ELF-1 (cell line): ENCODE results near the gene CFAP97.
A peak's percentile ranks its signal among the peaks of the same experiment; 100 is the strongest.
"Not testable (repeated sequence)": the region's sequence is repeated elsewhere in the genome, so short reads cannot be mapped to it uniquely, and the experiment has no call there.

ENCODE experiments used
- DNase-seq: peaks from one replicate; pipeline ENCODE4 v3.0.0-alpha.2; 2016; ENCODE audit warnings: low read depth, low spot score

Gene CFAP97

DNA sequence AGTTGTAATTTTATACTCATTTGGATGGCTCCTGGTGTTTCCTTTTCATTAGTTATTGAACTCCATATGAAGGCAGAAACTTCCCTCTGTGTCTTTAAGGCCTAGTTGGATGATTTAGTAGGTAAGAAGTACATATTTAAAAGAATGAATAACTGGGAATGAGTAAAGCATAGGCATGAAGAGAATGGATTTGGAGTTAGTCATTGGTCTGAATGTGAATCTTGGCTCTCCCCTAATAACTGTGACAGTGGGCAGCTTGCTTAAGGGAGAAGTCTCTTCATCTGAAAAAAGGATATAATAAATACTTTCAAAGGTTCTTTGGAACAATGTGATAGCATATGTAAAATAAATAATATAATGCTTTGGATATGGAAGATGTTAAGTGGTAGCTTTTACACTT lies 18.8 kb upstream of the CFAP97 start:
- no peak for DNase-seq

DNA sequence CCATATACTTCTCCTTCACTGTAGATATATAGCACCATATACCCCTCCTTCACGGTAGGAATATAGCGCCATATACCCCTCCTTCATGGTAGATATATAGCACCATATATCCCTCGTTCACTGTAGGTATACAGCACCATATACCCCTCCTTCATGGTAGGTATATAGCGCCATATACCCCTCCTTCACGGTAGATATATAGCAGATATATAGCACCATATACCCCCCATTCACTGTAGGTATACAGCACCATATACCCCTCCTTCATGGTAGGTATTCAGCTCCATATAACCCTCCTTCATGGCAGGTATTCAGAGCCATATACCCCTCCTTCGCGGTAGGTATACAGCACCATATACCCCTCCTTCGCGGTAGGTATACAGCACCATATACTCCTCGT lies 18.1 kb upstream of the CFAP97 start:
- no peak for DNase-seq

DNA sequence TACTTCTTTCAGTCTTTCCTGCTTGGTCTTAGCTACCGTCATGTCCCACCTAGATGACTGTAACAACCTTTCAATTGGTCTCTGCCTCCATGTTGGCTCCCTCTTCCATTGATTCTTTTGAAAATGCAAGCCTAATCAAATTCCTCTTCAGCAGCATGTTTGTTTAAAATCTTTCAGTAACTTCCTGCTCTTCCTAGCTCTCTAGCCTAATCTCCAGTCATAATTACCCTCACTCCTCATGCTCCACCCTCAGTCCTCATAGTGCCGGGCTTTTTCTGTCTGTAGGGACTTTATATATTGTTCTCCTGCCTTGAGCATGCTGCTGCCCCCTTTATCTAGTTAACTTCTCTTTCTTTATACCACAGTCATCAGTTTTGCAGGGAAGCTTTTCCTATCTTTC lies 17.7 kb upstream of the CFAP97 start:
- DNase-seq = no peak

DNA sequence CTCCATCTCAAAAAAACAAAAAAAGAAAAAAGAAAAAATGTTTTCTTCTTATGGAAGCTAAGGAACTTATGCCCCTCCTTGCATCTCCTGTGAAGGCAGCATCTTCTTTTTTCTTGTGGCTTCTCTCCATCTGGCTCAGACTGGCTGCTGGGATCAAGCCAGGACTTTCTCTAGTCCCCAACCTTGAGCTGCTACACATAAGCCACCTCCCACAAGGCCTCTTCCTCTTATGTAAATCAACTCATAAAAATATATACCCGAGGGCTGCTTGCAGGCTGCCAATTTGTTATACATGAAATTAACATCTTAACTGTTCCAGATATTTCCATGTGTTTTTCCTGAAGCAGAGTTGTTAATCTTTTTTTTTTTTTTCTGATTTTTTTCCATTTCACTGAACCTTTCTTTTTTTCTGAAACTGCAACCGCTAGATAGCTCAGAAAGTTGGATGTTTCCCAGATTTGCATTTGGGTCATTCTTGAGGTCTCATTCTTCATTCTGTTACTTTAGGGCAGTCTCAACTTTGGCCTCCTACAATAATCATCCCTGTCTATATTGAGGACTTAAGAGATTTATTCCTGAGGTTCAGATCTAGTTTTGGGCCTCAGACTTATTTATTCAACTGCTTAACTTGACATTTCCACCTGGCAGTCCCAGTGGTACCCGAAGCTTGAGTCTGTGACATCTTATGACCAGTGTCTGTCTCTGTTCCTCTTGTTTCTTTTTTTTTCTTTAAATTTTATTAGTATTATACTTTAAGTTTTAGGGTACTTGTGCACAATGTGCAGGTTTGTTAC lies 15.9 kb upstream of the CFAP97 start:
- no peak for DNase-seq

DNA sequence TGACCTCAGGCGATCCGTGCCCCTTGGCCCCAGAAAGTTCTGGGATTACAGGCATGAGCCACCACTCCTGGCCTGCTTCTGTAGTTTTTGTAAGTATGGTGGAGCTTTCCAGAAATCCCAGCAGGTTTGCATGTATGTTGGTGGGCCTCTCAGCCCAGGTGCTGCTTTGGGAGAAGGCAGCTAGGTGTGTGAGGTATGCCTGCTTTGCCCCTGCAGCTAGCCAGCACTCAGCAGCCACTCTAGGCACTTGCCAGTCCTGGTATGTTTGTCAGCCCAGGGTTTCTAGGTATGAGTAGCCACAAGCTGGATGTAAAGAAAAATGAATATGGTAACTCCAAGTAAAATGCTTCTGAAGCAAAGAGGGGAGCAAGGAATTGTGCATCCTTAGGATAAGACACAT lies 14.5 kb upstream of the CFAP97 start:
- no peak for DNase-seq

DNA sequence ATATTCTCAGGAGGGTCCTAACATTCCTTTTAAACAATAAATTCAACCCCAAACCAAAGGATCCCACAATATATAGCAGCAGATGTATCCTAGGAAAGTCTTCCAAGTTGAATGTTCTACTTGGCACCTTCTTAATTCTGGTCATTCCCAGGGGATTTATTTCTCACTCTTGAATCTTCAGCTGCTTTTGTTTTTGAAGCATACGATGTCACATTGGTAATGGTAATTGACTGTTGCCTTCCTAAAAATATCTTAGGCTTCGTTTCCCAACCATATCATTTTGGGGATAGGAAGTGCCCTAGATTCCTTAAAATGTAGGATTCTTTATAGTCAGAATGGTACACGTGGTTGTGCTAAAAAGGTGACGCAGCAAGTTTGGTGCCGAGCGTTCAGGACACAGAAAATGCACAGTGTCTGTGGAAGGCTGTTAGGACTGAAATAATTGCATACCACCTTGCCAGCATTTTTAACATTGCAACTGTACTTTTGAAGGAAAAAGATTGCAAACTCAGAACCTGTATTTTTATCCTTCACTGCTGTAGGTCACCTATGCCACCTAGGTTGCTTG lies 13.7 kb upstream of the CFAP97 start:
- no peak for DNase-seq

DNA sequence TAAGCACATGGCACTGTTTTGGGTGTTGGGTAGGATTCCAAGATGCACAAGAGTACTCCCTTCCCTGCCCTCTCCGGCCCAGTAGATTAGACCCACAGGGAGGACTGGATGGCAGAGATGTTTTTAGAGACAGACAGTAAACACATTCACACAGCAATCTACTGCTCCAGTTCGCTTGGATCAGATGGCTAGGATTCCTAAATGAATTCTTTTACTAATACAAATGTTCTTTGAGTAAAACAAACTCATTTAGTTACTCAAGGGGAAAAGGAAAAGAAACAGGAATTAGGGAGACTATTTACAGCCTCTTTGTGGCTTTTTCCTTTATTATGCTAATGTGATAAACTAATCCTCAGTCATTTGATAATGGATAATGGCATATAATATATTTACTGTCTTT lies 11.5 kb upstream of the CFAP97 start:
- DNase-seq = no peak

DNA sequence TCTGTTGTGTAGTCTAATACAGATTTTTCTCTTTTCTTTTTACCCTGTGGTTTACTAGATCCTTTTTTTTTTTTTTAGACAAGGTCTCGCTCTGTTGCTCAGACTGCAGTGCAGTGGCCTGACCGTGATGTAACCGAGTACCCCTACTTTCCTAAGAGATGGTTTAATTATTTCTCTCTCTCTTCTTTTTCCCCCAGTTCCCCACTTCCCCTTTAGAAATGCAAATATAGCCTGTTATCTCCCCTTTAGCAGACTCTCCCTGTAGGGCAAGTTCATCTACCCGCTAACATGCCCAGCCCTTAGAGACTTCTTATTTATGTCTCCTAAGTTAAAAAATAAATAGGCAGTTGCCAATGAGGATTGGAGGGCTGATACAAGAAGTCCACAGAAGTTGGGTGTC lies 10.1 kb upstream of the CFAP97 start:
- no peak for DNase-seq

DNA sequence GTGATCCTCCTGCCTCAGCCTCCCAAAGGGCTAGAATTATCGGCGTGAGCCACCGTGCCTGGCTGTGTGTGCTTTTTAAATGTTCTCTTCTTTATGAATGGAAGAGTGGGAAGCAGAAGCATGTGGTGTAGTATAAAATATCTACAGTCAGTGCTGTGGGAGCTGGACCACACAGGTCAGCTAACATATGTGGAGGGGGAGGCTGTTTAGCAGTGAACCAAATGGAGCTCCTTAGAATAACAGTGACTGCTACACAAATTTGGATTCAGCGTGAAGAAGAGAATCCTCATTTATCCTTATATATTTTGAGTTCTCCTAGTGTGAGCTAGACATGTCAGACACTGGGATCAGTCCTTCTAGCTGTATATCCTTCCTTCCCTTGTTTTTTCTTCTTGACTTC lies 8.8 kb upstream of the CFAP97 start:
- DNase-seq = no peak

DNA sequence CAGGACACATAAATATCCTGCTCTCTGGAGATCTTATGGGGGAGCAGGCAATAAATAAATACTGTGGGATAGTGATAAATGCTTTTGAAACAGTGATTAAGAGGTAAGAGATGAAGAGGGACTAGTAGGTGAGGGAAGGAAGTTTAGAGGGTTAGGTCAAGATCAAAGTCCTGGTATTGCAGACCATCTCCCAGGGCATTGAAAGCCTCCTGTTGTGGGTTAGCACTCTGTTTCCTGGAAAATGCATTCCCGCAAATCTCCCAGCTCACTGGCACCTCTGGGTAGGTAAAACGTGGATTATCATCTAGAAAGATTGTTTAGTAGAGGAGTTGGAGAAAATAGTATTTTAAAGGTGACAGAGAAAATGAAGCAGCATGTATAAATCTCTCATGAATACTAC lies 7.8 kb upstream of the CFAP97 start:
- DNase-seq = no peak

DNA sequence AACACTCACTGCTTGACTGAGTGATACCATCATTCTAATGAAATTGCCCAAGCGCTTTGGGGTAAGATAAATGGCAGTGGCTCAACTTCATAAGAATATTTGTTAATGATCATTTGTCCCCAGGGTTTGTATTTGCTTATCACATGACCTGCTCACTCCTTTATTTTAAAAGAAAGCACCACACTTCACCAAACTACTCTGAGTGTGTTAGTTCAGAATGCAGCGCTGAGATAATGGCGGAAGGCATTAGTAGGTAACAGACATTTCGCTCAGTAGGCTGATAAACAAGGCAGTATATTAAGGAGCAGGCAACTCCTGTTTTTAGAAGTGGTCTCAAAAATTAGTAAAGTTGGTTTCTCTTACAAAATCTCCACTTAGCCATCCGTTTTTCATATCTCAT lies 7.2 kb upstream of the CFAP97 start:
- no peak for DNase-seq

DNA sequence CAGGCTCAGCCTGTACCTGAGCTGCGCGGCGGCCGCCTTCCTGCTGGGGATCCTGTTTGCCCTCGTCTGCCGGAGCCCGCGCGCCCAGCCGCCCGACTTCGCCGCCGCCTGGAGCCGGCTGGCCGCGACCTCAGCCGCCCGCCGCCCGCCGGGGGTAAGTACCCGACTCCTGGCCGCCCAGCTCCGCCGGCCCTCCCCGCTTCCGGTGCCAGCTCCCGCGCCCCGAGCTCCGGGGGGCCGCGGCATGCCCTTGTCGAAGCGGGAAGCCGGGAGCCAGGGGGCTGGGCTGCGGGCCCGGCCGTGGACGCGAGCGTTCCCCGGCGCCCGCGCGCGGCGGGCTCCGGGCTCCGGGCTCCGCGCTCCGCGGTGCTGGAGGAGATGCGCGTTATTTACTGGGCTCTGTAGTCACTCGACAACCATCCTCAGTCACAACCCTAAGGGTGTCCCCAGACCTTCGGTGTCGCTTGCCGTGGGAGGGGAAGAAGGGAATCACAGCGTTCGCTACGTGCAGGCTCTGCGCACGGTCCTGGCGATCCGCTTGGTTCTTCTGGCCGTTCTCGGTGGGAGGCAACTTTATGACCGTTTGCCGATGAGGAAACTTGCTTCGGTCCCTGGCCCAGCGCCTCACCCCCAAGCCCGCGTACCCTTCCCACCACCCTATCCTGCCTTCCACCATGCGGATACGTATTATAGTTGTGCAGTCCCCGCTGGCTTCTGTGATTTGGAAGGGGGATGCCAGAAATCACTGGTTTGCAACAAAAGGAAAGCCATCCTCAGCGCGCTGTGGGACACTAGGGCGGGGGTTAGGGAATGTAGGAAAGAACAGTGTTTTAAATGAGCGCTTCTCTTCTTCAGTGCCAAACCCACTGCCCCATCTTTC lies 6.5 kb upstream of the CFAP97 start:
- DNase-seq = peak; percentile 58

DNA sequence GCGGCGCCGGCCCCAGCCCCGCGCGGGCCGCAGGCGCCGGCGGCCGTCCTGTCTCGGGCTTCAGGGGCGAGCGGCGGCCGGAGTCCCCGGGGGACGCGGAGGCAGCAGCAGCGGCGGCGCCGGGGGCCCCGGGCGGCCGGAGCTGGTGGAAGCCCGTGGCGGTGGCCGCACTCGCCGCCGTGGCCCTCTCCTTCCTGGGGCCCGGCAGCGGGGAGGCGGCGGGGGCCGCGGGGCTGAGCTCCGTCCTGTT lies 6.0 kb upstream of the CFAP97 start:
- DNase-seq = not testable (repeated sequence)

DNA sequence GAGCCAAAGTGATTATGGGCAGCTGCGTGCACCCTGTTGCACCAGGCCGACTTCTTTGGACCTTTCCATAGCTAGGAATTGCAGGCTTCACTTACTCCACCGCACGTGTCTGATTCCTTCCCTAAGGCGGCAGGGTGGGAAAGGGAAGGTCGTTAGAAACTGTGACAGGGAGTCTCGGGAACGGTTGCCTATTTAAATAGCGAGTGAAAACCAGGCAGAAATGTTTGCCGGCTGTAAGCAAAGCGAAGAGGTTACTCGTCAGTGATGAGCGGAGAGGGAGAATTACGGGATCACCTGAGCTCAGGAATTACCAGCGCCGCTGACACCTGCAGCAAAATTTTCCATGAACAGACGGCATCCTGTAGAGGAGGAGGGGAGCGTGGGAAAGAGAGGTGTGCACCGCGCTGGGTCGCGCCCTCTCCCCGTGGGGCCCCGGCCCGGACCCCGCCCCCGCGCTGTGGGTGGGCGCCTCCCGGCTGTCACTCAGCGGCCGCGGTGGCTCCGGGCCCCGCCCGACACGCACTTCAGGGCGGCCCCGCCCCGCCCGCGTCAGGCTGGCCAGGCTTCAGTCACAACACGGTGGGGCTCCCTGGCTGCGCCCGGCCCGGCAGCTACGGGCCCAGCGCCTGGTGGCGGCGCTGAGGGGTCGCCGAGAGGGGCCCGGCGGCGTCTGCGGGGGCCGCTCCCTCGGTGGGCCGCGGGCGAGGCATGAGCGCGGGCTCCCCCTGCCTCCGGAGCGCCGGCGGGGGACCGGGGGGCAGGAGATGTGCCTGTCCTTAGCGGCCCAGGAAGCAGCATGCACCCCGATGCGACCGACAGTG lies 5.4 kb upstream of the CFAP97 start, which contains the start of gene SNX25:
TSS of gene SNX25 (plus strand) at position 568 of the 821 bp plus-strand sequence. CDS start at position 797, 229 bp downstream.
- DNase-seq = peak; percentile 85

DNA sequence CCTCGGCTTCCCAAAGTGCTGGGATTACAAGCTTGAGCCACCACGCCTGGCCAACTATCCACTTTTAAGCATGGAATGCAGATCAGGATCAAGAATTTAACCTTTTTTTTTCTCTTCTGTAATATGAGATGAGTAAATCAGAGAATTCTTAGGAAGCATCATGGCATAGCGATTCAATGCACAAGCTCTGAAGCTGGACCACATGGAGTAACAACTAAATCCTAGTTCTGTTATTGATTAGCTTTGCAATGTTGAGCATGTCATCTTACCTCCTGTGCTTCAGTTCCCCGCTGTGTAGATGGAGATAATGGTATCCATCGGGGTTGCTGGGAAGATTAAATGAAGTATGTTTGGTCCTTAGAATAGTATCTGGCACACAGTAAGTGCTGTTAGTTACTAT lies 3.7 kb upstream of the CFAP97 start:
- DNase-seq = no peak

DNA sequence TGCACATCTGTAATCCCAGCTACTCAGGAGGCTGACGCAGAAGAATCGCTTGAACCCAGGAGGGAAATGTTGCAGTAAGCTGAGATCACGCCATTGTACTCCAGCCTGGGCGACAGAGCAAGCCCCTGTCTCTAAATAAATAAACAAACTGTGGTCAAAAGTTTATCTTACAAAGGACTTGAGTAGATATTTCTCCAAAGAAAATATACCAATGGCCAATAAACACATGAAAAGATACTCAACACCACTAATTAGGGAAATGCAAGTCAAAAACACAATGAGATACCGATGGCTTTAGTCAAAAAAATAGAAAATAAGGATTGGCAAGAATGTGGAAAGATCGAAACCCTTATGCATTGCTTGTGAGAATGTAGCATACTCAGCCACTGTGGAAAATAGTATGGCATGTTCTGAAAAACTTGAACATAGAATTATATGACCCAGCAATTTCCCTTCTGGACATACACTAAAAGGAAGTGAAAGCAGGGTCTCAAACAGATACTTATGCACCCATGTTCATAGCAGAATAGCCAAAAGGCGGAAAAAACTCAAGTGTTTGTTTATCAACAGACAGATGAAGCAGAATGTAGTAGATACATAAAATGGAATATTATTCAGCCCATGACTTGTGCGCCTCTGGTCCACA lies 2.0 kb upstream of the CFAP97 start:
- no peak for DNase-seq

DNA sequence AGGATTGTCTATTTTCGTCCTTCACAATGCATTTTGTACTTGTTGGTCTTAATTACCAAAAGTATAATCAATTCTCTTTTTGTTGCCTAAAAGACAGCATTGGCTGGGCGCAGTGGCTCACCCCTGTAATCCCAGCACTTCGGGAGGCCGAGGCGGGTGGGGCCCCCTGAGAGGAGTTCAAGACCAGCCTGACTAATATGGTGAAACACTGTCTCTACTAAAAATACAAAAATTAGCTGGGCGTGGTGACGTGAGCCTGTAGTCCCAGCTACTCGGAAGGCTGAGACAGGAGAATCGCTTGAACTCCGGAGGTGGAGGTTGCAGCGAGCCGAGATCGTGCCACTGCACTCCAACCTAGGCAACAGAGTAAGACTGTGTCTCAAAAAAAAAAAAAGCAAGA lies 1.3 kb upstream of the CFAP97 start:
- DNase-seq = not testable (repeated sequence)

DNA sequence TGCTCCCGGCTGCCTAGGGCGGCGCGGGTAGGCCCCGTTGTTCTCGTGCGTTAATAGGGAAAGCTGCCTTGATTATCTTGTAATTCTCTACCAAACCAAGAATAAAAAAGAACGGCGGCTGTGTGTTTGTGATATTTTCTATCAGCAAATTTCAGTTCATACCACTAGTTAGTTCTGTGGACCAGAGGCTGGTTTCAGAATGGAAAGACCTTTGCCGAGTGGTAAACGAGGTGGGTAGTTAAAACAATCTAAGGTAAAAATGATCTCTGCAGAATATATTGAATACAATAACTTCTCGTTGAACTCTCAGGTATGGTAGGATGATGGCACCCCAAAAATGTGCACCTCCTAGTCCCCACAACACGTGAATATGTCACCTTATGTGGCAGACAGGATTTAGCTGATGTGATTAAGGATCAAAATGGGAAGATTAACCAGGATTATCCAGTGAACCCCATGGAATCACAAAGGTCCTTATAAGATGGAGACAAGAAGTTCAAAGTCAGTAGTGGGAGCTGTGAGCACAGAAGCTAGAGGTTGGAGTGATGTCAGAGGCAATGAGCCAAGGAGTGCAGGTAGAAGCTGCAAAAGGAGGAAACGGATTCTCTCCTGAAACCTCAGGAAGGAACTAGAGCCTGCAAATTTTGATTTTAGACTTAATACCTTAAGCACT lies 574 bp upstream of the CFAP97 start:
- DNase-seq = no peak

DNA sequence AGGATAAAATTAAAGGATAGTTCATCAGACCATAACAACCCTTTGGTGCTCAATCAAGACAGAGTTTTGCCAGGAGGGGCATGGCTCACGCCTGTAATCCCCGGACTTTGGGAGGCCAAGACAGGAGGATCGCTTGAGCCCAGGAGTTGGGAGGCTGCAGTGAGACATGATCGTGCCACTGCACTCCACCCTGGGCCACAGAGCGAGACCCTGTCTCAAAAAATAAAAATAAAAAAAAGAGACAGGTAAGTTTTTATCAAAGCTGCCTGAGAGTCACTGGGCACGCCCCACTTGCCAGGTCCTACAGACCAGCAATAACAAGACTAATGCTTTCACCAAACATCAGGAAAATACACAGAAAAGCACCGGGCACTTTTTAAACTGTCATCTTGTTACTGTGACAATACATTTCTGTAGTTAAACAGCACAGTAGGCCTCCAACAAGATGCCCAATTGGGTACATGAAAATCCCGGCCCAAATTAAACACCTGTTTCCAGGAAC lies 765 bp downstream of the CFAP97 start:
- no peak for DNase-seq
